ENCODE measurements around the gene ARRB1. TPM values are rescaled to one million over a fixed set of nuclear protein-coding genes. Genes with fewer than 3 reads are reported as not detected.

The ARRB1 gene
- total RNA-seq, 1 experiment from 2014 or later = 2.2 TPM

GRCh38 chr11:75239531-75240290 lies 111.8 kb downstream of the ARRB1 start:
- DNase-seq (ENCODE audit: extremely low read depth, low read depth) = no peak

DNA sequence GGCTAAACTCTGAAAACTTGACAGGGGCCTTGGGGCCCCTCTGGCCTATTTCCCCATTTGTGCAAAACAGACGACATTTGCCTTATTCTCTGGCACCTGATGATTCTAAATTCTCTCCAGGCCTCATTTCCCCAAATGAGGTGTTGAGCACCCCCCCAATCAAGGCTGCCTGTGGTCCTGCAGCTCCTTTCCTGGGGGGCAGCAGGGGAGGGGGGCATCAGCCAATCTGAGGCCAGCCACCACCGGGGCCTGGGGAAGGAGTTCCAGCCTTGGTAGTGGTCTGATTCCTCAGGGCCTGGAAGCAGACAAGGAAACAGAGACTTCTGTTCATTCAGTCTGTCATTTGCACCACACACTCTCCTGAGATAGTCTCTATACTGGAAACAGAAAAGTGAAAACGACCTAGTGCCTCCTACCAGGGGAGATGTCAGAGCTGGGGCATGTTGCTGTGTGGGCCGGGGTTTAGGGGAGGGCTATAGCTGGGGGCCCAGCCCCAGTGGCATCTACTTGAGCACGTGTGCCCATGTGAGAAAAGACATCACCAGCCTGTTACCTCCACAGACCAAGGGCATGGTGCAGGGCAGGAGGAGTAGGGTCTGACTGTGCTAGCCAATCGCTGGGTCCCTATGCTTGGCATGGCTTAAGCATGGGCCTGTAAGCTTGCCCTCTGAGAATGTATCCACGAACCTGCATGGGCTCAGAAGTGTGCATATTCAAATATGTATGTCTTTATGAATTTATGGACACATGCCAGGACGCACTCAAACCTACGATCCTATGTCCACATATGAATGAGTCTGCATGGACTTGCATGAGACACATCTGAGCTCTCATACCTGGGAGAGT lies 112.6 kb downstream of the ARRB1 start:
- DNase-seq (ENCODE audit: extremely low read depth, low read depth) = no peak

- DNase-seq (ENCODE audit: extremely low read depth, low read depth) = no peak
Measured at GRCh38 chr11:75237050-75237449, 114.4 kb downstream of the ARRB1 start.

GRCh38 chr11:75236062-75236461 lies 115.4 kb downstream of the ARRB1 start:
- no peak for DNase-seq (ENCODE audit: extremely low read depth, low read depth)

GRCh38 chr11:75233754-75234172 lies 117.7 kb downstream of the ARRB1 start:
- DNase-seq (ENCODE audit: extremely low read depth, low read depth) = peak; percentile 52

DNA sequence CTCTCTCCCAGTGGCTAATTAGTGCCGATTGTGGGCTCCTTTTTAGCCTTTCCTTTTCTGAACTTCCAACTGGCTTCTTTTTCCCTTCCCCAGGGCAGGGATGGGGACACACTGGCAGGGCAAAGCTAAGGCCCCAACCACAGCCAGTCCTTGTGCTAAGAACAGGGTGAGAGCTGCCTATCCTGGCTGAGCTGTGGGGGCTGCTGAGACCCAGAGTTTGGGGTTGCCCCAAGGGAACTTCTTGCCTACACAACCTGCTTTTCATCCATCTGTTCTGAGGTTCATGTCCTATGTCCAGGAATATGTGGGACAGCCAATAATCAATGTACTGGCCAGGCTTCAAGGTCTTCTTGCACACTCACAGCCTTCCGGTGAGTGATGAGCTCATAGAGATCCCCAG lies 120.8 kb downstream of the ARRB1 start:
- no peak for DNase-seq (ENCODE audit: extremely low read depth, low read depth)

GRCh38 chr11:75229466-75229865 lies 122.0 kb downstream of the ARRB1 start:
- no peak for DNase-seq (ENCODE audit: extremely low read depth, low read depth)

GRCh38 chr11:75225794-75226193 lies 125.7 kb downstream of the ARRB1 start:
- no peak for DNase-seq (ENCODE audit: extremely low read depth, low read depth)

GRCh38 chr11:75223954-75224643 lies 127.4 kb downstream of the ARRB1 start:
- no peak for DNase-seq (ENCODE audit: extremely low read depth, low read depth)

DNA sequence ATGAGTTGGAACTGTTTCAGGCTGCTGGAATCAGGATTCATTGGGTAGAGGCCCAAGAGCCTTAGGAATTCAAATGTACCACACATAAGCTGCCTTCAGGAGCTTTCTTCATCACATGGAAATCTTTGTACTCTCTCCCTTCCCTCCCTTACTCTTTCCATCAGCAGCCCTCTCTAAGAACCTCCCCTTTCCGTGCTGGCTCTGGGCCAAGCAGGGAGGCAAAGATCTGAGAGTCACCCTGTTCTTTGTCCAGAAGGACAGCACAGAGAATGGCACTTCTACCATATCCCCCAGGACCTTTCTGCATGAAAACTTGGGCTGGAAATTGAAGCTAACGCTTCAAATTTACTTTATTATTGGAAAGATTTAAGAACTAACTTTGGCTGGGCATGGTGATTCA lies 131.6 kb downstream of the ARRB1 start:
- DNase-seq (ENCODE audit: extremely low read depth, low read depth) = no peak

GRCh38 chr11:75214843-75215242 lies 136.6 kb downstream of the ARRB1 start:
- no peak for DNase-seq (ENCODE audit: extremely low read depth, low read depth)

GRCh38 chr11:75214411-75214821 lies 137.0 kb downstream of the ARRB1 start:
- peak; percentile 76 for DNase-seq (ENCODE audit: extremely low read depth, low read depth)

Small RNAs within 50 kb of the gene (small RNA-seq; reads per million reads assigned to genes)
- gene MIR326 (0 to 0.17 reads per million in 2 experiments), gene SNORD15A (0 reads per million in 2 experiments)

Other genes starting within 250 kb of the ARRB1 start
- 0.17 TPM in 1 of 2 replicates, not detected in the other for gene SLCO2B1, start 200.6 kb downstream of the ARRB1 start, total RNA-seq (2014; rRNA removed; shearing (Covaris generic))
- not detected in 2 replicates for gene TPBGL, start 110.9 kb downstream of the ARRB1 start, total RNA-seq (2014; rRNA removed; shearing (Covaris generic))
- 1,462 and 1,966 TPM in 2 replicates for gene RPS3, start 47.9 kb upstream of the ARRB1 start, total RNA-seq (2014; rRNA removed; shearing (Covaris generic))
- gene KLHL35, start 81.5 kb upstream of the ARRB1 start, total RNA-seq (2014; rRNA removed; shearing (Covaris generic)) = 4.3 and 4.7 TPM in 2 replicates
- gene GDPD5, start 174.3 kb upstream of the ARRB1 start, total RNA-seq (2014; rRNA removed; shearing (Covaris generic)) = 4.0 and 6.5 TPM in 2 replicates
- gene SERPINH1, start 210.6 kb upstream of the ARRB1 start, total RNA-seq (2014; rRNA removed; shearing (Covaris generic)) = 55.5 and 64.7 TPM in 2 replicates

Data from NCI-H460 (cell line).